IPS DF 6.9 (cell line): ENCODE measurements around the gene SLC49A3.

Experiments
- DNase-seq: peaks from one replicate; pipeline ENCODE4 v3.0.0-alpha.2; 2013; ENCODE audit warnings: low read depth, low spot score
- H3K27ac ChIP-seq: one replicate; pipeline ENCODE4 v1.5.1; 2013; ENCODE audit warnings: low read length, control low read depth
- H3K27me3 ChIP-seq: 2 replicates; pipeline ENCODE4 v1.6.1; 2013; ENCODE audit warnings: mild to moderate bottlenecking, low read length; ENCODE audit not compliant: control insufficient read depth, insufficient read depth
- H3K36me3 ChIP-seq: 2 replicates; pipeline ENCODE4 v1.6.1; 2013; ENCODE audit warnings: low read length; ENCODE audit not compliant: control insufficient read depth, insufficient read depth
- H3K4me1 ChIP-seq: 2 replicates; pipeline ENCODE4 v1.6.1; 2013; ENCODE audit warnings: low read length; ENCODE audit not compliant: control insufficient read depth, insufficient read depth
- H3K4me3 ChIP-seq: 2 replicates; pipeline ENCODE4 v1.5.1; 2013; ENCODE audit warnings: mild to moderate bottlenecking, low read length
- H3K9me3 ChIP-seq: 2 replicates; pipeline ENCODE4 v1.6.1; 2013; ENCODE audit warnings: low read length, inconsistent platforms; ENCODE audit not compliant: control insufficient read depth, insufficient read depth
- WGBS: extraction: QIAGEN DNeasy Blood & Tissue Kit; methylation state at CpG from one replicate; pipeline ENCODE4 v1.1.7; 2013; ENCODE audit warnings: mixed read lengths, missing lambda C conversion rate; ENCODE audit not compliant: insufficient read length, insufficient coverage; 5-methylcytosine and 5-hydroxymethylcytosine counted together

SLC49A3 gene

DNA sequence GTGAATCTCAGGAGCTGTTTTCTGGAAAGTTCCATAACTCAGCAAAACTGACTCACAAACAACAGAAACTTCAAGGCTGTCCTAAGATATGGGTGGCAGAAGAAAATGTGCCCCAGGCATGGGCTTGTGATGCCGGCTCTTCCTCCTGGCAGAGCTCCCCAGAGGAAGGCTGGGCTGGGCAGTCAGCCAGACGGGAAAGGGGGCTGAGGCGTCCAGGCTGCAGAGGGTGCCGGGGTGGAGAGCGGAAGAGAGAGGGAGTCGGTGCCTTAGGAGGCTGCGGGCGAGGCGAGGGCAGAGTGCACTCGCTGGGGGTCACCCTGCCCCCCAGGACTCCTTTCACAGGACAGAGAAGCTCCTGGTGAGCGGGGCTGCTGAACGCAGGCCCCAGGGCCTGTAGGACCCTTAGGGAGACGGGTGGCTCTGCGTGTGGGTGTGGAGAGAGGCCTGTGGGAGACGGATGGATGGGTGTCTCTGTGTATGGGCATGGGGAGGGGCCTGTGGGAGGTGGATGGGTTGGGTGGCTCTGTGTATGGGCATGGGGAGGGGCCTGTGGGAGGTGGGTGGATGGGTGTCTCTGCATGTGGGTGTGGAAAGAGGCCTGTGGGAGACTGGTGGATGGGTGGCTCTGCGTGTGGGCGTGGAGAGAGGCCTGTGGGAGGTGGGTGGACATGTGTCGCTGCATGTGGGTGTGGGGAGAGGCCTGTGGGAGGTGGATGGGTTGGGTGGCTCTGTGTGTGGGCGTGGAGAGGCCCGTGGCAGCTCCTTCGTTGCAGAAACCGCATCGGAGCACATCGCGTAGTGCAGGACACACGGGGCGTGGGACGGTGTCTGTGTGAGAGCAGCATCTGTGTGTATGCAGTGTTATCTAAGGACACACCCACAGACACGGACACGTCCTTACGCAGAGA, 32.6 kb upstream of the SLC49A3 start:
- DNase-seq, result no peak
- peaks cover 2% of the 10 kb centered on the region for H3K36me3 ChIP-seq
- WGBS, result no CpG with 5 or more reads among the region's 31 CpGs

GRCh38 chr4:720111-720860, 31.3 kb upstream of the SLC49A3 start:
- Histone ChIP-seq H3K4me3 (no peak overlapping the region), H3K4me1 (no peaks in the 10 kb centered on the region), H3K36me3 (peaks cover 2% of the 10 kb centered on the region), H3K27me3 (no peaks in the 10 kb centered on the region), H3K27ac (no peak overlapping the region), H3K9me3 (no peaks in the 10 kb centered on the region)
- WGBS, result no CpG with 5 or more reads among the region's 59 CpGs
- no peak for DNase-seq

More for the DNA sequence above, 32.6 kb upstream of the SLC49A3 start:
- Histone ChIP-seq H3K4me1 (no peaks in the 10 kb centered on the region), H3K4me3 (no peak overlapping the region), H3K27ac (no peak overlapping the region), H3K9me3 (no peaks in the 10 kb centered on the region), H3K27me3 (no peaks in the 10 kb centered on the region)

DNA sequence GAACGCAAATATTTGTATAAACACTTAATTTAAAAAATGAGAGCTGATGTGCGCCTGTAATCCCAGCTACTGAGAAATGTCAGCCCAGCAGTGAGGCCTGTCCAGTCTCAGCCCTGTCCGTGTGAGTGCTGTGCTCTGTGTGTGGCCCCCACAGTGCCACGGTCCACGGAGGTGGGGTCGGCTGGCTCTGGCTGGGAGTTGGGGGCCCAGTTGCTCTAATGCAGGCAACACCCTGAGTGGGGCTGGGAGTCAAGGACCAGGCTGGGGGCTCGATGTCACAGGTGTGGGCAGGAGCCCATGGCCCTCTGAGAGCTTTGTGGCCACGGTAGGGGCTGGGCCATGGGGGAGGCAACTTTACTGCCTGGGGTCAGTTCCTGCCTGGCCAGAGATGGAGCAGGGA, 29.5 kb upstream of the SLC49A3 start:
- H3K4me3 ChIP-seq, result no peak overlapping the region
- no CpG with 5 or more reads among the region's 8 CpGs for WGBS
- no peaks in the 10 kb centered on the region for H3K4me1 ChIP-seq
- no peak overlapping the region for H3K27ac ChIP-seq
- no peak for DNase-seq
- no peaks in the 10 kb centered on the region for H3K9me3 ChIP-seq
- H3K36me3 ChIP-seq, result peaks cover 2% of the 10 kb centered on the region
- H3K27me3 ChIP-seq, result no peaks in the 10 kb centered on the region

GRCh38 chr4:717601-718320, 28.8 kb upstream of the SLC49A3 start:
- Histone ChIP-seq H3K27me3 (no peaks in the 10 kb centered on the region), H3K27ac (no peak overlapping the region), H3K4me3 (no peak overlapping the region), H3K36me3 (peaks cover 2% of the 10 kb centered on the region), H3K4me1 (no peaks in the 10 kb centered on the region), H3K9me3 (no peaks in the 10 kb centered on the region)
- WGBS, result no CpG with 5 or more reads among the region's 34 CpGs
- DNase-seq, result no peak

DNA sequence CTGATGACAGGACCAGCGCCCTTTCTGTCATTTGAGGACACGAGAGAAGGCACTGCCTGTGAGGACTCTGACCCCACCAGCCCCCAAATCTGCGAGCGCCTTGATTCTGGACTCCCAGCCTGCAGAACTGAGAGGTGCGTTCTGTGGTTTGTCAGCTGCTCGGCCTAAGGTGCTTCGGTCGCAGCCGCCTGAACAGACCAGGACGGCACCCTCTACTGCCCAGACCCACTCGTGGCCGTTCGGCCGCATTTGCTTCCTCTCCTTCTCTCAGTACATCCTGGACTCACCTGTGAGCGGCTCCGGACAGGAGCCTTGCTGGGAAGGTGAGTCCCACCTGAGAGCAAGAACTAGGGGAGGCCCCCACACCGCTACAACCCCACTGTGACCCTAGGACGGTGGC, 25.1 kb upstream of the SLC49A3 start:
- DNase-seq, result no peak
- no CpG with 5 or more reads among the region's 18 CpGs for WGBS

DNA sequence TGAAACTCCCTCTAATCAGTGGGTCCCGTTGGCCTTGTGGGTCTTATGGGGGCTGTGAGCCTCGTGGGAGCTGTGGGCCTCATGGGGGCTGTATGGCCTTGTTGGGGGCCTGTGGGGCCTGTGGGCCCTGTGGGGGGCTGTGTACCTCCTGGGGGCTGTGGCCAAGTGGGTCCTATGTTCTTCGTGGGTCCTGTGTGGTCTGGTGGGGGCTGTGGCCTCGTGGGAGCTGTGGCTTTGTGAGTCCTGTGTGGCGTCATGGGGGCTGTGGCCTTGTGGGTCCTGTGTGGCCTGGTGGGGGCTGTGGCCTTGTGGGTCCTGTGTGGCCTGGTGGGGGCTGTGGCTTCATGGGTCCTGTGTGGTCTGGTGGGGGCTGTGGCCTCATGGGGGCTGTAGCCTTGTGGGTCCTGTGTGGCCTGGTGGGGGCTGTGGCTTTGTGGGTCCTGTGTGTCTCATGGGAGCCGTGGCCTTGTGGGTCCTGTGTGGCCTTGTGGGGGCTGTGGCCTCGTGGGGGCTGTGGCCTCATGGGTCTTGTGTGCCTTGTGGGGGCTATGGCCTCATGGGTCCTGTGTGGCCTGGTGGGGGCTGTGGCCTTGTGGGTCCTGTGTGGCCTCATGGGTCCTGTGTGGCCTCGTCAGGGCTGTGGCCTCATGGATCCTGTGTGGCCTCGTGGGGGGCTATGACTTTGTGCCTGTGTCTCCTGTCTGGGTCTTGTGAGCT, 24.1 kb upstream of the SLC49A3 start:
- no peak overlapping the region for H3K4me3 ChIP-seq
- H3K27ac ChIP-seq, result no peak overlapping the region
- no peak for DNase-seq
- WGBS, result no CpG with 5 or more reads among the region's 9 CpGs
- peaks cover 3% of the 10 kb centered on the region; the same call in 1 of the 2 replicates for H3K36me3 ChIP-seq
- H3K27me3 ChIP-seq, result no peaks in the 10 kb centered on the region
- H3K4me1 ChIP-seq, result peaks cover 2% of the 10 kb centered on the region; the same call in 1 of the 2 replicates
- H3K9me3 ChIP-seq, result no peaks in the 10 kb centered on the region

More for the DNA sequence above, 25.1 kb upstream of the SLC49A3 start:
- H3K9me3 ChIP-seq, result no peaks in the 10 kb centered on the region
- no peaks in the 10 kb centered on the region for H3K27me3 ChIP-seq
- no peaks in the 10 kb centered on the region for H3K4me1 ChIP-seq
- no peak overlapping the region for H3K27ac ChIP-seq
- H3K4me3 ChIP-seq, result no peak overlapping the region
- H3K36me3 ChIP-seq, result peaks cover 3% of the 10 kb centered on the region; the same call in 1 of the 2 replicates

DNA sequence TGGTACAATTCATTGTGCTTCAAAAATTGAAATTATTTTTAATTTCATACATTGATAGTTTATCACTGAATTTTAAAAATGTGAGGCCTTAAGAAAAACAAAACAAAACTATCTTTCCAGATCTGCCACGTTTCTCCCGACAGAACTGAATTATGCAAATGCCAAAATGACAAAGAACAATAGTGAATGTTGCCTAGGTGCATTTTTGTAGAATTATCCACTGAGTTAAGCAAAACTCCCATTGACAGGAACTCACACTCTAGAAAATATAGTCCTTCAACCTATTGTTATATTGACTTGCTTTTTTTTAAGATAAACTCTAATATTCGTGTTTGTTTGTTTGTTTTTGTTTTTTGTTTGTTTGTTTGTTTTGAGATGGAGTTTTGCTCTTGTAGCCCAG, 23.1 kb upstream of the SLC49A3 start:
- Histone ChIP-seq H3K36me3 (peaks cover 3% of the 10 kb centered on the region; the same call in 1 of the 2 replicates), H3K9me3 (no peaks in the 10 kb centered on the region), H3K4me1 (peaks cover 3% of the 10 kb centered on the region), H3K4me3 (no peak overlapping the region), H3K27me3 (no peaks in the 10 kb centered on the region), H3K27ac (no peak overlapping the region)
- no CpG with 5 or more reads among the region's 3 CpGs for WGBS
- DNase-seq, result no peak

DNA sequence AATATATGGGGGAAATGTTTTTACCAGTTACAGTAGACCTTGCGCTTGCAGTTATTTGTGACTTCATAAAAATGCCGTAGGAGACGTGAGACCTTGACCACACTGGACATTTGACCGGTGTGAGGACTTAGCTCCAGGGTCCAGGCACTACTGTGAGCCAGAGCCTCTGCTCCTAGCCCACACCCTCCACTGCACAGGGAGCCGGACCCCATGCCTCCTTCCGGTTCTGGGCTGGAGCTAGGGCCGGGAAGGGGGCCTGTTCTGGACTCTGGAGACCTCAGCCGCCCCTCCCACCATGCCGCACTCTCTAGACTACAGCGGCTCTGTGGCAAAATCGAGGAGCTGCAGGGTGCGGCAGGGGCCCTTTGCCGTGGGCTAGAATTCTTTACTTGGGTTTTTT, 22.0 kb upstream of the SLC49A3 start:
- no CpG with 5 or more reads among the region's 13 CpGs for WGBS
- Histone ChIP-seq H3K4me1 (peaks cover 7% of the 10 kb centered on the region), H3K36me3 (peaks cover 3% of the 10 kb centered on the region; the same call in 1 of the 2 replicates), H3K27ac (no peak overlapping the region), H3K27me3 (no peaks in the 10 kb centered on the region), H3K4me3 (no peak overlapping the region), H3K9me3 (no peaks in the 10 kb centered on the region)
- DNase-seq, result no peak

DNA sequence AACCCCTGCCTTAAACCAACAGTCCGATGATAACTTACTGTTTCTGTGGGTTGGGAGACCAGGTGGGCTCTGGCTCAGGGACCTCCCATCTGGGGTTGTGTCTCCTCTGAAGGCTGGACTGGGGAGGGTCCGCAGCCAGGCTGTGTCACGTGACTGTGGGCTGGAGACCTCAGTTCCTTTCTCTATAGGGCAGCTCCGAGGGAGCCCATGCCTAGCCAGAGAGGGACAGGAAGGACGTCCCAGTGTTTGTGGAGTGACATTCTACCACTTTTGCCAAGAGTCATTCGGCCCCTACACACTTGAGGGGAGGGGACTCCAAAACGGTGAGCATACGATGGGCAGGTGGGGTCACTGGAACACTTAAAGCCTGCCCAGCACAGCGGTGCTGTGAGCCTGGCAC, 21.2 kb upstream of the SLC49A3 start:
- DNase-seq, result no peak
- no CpG with 5 or more reads among the region's 9 CpGs for WGBS
- peaks cover 7% of the 10 kb centered on the region for H3K4me1 ChIP-seq
- no peak overlapping the region for H3K4me3 ChIP-seq
- no peaks in the 10 kb centered on the region for H3K27me3 ChIP-seq
- H3K9me3 ChIP-seq, result no peaks in the 10 kb centered on the region
- H3K36me3 ChIP-seq, result peaks cover 3% of the 10 kb centered on the region; the same call in 1 of the 2 replicates
- no peak overlapping the region for H3K27ac ChIP-seq
